IPS-11a (cell line): ENCODE measurements around the gene HPF1.
A peak's percentile ranks its signal among the peaks of the same experiment; 100 is the strongest.
"Not testable (repeated sequence)": the region's sequence is repeated elsewhere in the genome, so short reads cannot be mapped to it uniquely, and the experiment has no call there.

Experiments used
- H3K4me3 ChIP-seq: one replicate; pipeline ENCODE4 v1.5.1; 2013; ENCODE audit warnings: low read depth, low read length, control low read depth

HPF1 gene

DNA sequence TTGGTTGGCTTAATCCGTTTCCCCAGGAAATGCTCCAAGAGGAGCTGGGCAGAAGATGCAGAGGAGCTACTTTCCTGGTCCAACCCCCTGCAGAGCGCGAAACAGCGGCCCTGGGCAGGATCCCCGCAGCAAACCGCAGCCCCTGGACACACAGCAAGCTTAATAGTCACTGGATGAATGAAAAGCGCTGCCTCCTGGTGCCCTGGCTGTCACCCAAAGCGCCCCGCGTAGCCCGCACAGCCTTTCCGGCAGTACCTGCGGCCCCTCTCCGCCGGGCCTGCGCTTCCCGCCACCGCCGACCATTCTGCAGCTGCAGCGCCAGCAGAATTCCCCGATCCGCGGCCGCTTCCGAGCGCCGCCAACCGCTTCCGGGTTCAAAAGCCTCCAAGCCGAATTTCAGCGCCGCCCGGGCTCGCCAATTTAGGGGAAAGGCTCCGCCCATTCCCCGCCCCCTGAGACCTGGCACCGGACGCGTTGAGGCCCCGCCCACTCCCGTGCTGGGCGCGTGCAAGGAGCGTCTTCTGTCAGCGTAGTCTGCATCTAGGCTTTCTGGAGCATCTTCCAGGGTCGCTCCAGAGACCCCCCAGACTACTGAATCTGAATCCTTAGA lies at the start of gene HPF1:
TSS of gene HPF1 (minus strand) at position 370 of the 610 bp plus-strand sequence. CDS start at position 303, 67 bp downstream.
- peak within 1 kb of the TSS; percentile 87 for H3K4me3 ChIP-seq

DNA sequence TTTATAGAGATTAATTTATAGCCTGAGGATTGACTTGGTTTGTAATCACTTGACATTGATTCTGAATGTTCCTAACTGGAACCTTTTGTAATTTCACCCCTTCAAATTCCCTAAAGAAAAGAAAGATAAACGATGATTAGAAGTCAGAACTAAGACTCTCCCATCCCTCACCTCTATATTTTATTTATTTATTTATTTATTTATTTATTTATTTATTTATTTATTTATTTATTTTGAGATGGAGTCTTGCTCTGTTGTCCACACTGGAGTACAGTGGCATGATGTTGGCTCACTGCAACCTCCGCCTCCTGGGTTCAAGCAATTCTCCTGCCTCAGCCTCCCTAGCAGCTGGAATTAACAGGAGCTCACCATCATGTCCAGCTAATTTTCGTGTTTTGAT lies 49.0 kb upstream of the HPF1 start:
- H3K4me3 ChIP-seq, result not testable (repeated sequence)

DNA sequence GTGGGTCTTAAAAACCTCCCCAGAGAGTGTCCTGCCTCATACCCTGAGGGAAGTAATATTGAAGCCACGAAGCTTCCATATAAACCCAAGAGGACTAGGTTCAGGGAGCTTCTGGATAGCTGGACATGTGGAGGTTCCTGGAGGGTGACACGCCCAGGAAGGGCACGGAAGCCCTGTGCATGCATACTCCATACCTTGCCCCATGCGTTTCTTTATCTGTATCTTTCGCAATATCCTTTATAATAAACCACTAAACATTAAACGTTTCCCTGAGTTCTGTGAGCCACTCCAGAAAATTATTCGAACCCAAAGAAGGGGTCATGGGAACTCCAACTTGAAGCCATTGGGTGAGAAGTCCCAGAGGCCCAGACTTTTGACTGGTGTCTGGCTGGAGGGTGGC lies 45.7 kb upstream of the HPF1 start:
- H3K4me3 ChIP-seq, result no peak overlapping the region

DNA sequence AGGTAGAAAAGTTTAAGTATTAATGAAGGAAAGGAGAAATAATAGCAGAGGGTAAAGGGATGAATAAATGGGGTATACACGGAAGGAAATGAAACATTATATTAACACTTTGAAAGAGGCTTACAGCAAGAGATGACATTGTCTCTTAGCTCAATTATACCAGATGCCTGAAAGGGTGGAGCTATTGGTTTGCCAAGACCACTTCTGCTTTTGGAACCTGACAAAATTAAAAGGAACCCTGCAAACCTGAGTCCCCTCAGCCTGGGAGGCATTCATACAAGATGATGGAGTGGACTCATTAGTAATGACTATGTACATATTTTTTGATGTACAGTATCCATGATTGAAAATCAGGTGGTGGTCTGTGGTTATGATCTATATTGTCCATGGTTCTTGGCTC lies 45.1 kb upstream of the HPF1 start:
- no peak overlapping the region for H3K4me3 ChIP-seq

DNA sequence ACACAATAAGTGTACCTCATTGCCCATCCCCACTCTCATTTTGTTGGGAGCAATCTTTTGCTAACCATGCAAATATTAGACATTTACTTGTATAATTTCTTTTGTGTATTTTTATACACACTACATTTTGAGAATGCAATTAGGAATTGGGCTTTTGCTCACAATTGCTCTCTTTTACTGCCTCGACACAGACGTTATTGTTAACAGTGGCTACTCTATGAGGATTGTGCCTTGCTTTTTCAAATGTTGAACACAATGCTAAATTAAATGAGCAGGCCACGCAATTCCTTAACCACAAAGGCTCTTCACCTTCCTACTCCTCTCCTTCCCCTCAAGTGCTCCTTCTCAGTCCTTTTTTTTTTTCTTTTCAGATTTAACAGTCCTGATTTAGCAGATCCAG lies 42.8 kb upstream of the HPF1 start:
- no peak overlapping the region for H3K4me3 ChIP-seq

DNA sequence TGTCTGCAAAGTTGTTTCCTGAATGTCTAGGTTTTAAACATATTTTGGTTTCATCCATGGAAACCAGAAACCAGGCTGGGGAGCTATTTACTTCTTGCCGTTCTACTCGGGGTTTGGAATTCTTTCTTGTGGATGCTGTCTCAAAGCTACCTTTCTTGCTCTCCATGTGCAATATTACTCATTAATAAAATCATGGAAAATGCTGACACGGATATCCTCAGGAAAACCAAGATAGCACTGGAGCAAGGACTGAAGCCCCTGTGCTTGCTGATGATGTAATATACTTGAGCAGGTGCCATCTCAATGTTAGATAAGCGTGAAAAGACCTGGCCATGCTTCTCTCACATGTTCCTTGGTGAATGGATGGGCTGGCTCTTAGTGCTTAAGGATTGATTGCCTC lies 41.5 kb upstream of the HPF1 start:
- no peak overlapping the region for H3K4me3 ChIP-seq

DNA sequence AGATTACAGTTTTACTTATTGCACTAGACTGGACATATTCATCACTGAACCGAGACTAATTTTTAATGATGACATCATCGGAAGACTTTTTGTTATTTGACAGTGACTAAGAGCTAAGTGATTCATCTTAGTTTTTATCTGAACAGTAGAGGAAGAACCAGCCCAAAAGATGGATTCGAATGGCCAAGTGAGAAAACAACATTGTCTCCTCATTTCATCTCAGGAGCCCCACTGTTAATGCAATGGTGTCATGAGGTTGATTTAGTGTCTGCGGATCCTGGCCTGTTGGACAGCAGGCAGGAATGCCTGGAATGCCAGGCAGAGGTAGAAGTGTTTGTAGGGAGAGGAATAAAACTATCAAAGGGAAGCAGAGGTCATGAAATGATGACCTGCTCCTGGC lies 37.8 kb upstream of the HPF1 start:
- no peak overlapping the region for H3K4me3 ChIP-seq

DNA sequence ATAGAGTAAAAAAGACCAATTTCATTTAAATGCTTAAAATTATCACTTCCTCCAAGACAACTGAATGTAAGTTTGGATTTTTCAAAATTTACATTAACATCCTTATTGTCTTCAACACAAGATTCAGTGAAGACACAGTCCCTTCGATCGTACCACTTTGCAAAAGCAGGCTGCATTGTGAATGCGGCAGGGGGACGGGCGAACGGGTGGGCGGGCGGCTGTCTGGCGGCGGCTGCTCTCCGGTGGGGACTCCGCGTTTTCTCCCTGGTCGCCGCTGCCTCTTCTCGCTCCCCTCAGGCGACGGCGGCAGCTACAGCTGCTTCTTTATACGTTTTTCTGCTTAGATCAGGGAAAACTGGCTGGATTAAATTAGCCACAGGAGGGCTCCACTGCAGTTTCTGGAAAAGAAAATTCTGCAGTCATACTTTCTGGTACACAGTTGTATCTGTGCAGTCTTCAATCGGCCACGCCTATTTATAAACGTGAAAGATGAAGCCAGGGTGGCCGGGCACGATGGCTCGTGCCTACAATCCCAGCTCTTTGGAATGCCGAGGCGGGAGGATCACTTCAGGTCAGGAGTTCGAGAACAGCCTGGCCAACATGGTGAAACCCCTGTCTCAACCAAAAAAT lies 33.9 kb upstream of the HPF1 start:
- H3K4me3 ChIP-seq, result no peak overlapping the region

DNA sequence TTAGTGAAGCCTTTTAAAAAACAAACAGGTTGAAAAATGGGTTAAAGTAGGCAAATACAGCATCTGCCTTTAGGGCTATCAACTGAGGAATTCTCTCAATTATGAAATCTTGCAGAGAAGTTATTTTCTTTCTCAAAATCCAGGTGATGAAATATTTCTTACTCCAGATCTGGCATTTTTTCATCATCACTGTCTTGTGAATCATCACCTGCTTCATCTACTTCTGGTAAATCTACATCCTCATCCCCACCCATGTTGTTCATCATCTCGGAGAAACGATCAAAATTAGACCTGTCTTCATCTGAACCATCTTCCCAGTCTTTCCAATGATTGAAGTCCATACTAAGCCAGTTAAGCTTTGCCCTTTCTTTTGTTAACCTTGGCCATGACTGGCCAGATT lies 33.3 kb upstream of the HPF1 start:
- H3K4me3 ChIP-seq, result no peak overlapping the region

DNA sequence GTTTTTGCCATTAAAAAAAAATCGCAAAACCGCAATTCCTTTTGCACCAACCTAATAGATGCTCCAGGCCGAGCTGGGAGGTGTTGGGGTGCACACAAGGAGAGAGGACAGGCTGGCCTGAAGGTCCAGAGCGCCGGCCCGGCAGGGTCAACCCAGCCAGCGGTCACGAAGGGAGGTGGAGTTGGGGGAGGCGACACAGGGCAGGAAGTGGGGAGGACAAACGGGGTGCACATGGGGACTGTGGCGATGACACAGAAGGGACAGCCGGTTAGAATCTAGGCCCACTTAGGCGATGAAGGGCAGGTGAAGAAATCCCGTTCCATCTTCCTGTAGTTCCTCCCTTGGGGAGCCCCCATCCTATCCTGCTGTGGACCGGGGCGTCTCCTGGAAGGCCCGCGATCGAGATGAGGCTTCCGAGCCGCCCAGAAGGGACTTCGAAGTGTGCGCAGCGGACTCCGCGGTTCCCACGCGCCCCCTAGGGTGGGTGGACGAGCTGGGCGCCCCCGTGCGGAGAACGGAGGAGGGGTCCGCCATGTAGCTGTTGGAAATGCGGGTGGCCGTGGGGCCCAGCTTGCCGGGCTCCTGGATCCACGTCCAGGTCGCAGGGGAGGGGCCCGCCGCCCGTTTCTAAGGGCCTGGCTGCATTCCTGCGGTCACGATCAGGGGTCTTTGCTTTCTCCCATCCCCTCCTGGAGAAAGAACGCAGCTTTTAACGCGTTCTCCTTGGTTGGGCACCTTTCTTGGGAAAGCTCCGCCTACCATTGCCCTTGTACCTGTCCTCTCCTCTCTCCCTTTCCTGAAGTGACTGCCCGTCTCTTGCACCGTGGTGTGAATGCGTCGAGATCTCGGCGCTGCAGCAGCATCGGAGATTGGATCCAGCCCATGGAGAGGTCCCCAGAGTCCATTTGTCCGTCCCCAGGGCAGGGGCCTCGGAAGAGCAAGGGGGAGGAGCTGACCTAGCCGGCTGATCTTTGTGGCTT lies 17.0 kb upstream of the HPF1 start:
- no peak overlapping the region for H3K4me3 ChIP-seq

DNA sequence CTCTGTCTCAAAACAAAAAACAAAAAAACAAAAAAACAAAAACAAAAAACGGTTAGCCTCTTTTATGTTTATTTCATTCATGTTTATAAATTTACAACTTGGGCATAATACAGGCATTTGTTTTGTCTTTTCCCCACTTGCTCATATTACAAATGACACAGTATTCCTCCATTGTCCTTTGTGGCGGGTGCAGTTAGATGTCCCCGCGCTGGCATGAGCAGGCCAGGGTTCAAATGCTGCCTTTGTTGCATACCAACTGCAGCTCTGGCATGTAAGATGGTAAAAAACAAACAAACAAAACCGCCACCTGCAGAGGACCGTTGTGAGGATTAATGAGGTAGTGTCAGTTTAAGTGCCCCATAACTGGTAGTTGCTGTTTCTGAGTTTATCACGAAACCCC lies 16.1 kb upstream of the HPF1 start:
- H3K4me3 ChIP-seq, result no peak overlapping the region

DNA sequence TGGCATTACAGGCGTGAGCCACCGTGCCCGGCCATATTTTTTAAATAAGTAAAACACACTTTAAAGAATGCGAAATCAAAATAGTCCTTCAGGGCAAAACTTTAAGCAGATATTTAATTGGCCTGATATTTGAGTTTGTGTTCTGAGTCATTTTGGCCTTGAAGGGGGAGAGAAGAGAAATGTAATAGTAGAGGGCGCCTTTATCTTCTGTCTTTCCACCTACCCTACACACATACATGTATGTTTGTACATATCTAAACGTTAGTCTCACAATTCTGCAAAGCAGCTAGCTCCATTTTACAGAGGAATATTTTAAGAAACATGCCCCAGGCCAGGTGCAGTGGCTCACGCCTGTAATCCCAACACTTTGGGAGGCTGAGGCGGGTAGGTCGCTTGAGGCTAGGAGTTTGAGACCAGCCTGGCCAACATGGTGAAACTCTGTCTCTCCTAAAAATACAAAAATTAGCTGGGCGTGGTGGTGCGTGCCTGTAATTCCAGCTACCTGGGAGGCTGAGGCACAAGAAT lies 13.9 kb upstream of the HPF1 start:
- not testable (repeated sequence) for H3K4me3 ChIP-seq

DNA sequence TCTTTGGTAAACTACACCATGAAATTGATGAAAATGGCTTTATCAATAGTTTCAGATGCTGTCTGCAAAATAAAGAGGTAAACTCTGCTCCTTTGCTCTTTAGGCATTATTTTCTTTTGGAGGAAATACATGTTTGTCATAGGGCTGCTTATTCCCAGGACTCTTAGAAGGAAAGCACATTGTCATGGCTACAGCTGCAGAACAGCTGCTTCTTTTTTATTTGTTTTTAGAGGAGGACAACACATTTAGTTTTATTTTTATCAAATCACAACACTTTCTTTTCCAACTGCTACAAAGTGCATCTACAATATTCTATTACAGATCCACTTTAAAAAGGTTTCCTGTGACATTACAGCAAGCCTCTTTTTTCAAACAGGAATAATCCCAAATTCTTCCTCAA lies 12.7 kb upstream of the HPF1 start:
- no peak overlapping the region for H3K4me3 ChIP-seq

DNA sequence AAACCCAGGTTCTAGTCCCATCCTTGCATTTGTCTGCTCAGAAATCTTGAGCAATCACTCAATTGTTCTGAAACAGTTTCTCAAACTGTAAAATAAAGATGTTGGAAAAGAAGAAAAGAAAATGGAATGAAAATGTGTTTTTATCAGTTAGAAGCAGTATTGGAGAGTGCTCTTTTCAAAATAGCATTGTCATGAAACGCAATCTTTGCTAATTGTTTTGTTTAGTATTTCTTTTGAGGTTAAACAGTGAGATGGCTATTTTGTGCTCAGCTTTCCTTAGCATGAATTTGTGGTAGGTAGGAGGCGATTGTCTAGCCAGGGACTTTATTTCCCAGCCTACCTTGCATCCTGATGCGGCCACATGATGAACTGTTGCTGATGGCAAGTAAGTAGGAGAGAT lies 10.6 kb upstream of the HPF1 start:
- H3K4me3 ChIP-seq, result no peak overlapping the region

DNA sequence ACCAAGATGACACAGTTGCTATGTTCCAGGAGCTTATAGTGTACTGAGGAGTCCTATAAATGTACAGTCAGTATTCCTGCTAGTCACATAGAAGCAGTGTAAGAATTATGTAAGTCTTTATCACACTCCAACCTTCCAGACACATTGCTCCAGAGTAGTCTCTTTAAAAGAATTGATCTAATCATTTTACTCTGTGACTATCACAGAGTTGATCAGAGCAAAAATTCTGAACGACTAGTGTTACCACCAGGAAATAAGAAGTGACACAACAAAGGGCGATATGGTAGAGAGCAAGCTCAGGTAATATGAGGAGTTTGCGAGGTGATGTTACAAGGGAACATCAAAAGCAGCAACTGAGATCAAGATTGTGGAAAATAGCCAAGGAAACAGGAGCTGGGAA lies 9.0 kb upstream of the HPF1 start:
- no peak overlapping the region for H3K4me3 ChIP-seq

DNA sequence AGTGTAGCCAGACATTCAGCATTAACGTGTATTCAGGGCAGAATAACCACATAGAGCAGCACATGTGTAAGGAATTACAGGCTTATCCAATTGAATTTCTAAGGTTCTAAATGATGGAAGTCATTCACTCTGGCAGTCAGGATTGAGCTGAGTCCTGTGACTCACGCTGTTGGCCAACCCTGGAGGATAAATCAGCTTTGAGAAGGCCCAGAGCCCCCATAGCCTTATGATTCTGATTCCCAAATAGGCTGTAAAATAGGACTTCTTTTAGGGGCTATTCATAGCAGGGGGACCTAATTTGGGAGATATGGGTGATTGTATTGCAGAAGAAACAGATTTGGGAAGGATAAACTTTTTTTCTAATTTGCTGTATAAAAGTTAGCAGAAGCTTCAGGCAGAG lies 8.1 kb upstream of the HPF1 start:
- no peak overlapping the region for H3K4me3 ChIP-seq

DNA sequence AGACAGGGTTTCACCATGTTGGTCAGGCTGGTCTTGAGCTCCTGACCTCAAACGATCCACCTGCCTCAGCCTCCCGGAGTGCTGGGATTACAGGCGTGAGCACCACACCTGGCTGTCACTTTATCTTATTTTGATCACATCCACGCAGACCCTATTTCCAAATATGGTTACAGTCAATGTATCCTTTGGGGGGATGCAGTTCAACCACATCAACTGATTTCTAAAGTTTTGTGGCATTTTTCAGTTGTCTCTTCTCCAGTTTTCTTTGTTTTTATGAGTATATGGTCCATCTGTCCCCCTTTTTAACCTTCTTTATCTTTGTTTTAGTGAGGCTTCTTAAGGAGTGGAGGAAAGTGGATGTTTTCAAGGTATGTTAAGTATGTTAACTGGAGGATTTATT lies 4.1 kb upstream of the HPF1 start:
- no peak overlapping the region for H3K4me3 ChIP-seq

DNA sequence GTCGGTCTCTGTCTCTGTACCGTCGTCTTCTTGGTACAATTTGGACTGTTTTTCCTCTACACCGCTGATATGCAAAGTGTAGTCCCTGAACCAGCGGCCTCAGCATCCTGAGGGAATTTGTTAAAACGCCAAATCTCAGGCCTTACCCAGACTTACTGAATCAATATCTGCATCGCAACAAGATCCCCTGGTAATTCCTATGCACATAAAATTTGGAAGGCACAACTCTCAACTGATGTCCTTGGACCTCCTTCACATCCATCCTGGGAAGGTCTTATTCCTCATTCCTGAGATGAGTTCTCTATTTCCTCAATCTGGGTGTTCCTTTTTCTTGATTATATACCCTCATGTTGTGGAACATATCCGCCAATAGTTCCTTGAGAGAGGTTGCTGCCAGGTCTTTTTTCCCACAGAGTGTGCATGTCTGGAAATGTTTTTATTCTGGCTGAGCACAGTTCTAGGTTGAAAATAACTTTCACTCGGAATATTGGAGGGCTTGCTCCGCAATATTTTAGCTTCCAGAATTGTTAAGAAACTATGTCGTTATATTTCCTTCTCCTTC lies 738 bp upstream of the HPF1 start:
- no peak overlapping the region for H3K4me3 ChIP-seq

DNA sequence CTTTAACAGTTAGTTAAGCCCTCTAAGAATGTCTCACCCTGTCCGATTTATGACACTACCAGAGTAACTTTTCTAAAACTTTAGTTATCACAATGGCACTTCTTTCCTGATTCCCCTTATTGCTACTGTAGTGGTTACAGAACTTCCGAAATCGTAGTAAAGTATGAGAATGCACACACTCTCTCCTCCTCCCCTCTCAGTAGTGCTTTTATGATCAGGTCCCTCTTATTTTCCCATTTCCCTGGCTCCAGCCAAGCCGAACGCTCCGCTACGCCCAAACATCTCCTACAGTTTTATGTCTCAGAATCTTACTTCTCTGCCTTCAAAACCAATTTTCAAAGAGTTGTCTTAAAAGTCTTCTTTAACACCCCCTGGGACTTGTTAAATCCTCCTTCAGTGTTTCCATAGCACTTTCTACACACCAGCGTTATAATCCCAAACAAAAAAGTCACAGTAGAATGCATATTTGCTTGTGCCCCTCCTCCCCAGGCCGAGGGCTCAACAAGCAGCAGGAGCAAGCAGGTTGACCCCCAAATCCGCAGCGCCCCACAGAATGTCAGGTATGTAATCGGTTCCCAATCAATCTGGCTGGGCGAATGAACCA lies 671 bp downstream of the HPF1 start:
- peak overlapping the region; percentile 87 for H3K4me3 ChIP-seq

DNA sequence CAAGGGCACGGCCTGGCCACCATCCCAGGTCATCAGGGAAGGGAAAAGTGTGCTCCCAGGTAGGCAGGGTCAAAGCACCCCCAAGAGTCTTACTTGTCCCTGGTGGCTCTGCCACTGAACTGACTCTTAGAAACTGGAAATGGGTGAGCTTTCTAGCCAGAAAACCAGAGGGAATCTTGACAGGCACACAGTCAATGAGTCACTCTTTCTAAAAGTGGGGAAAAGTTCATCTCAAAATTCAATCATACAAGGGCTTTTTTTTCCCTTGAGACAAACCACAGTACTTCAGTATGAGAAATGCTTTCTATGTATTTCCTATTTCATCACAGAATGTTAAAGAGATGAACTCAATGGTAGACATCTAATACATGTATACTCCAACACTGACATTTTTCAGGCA lies 12.5 kb downstream of the HPF1 start:
- H3K4me3 ChIP-seq, result no peak overlapping the region

DNA sequence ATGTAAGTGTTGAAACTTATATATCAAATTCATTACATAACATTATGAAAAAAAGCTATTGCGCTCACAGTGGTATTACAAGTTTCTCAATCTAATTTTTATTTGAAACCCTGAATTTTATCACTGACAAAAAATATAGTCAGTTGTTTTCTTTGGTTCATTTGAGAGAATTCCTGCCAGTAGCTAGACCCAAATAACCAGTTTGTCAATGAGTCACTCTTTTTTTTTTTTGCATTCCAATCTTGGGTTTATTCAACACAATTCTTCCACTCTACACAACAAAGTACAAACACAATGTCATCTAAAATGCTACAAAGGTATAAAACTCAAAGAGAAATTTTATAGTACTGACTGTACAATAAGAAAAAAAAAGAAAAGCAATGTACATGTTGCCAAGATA lies 13.1 kb downstream of the HPF1 start:
- H3K4me3 ChIP-seq, result no peak overlapping the region
